C4-2B (cell line): Measurements from ENCODE around the gene MYL2.

ENCODE experiments used
- CTCF ChIP-seq: fragments of 450-650 bp; conservative IDR thresholded peaks from 2 replicates; pipeline ENCODE4 v1.5.1; 2017; ENCODE audit warnings: mild to moderate bottlenecking
- ZFX ChIP-seq: fragments of 450-650 bp; IDR thresholded peaks from 2 replicates; pipeline ENCODE4 v1.6.1; 2017

DNA sequence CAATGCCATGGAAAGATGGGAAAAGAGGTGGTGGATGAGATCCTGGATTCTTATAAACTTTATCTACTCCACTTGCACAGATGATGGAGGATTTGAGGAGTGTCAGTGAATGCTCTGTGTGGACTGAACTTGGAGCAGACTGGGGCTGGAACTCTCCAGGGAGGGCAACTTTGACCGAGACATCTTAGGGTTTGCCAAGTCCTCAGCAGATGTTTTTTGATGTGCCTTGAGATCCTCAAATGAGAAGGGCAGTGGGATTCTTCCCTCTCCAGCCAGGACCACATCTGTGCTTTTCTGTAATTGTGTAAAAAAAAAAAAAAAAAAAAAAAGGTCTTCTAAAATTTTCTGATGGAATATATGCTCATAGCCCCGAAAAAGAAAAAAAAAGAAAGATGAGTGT, 23.0 kb upstream of the MYL2 start:
- TF ChIP-seq CTCF, result no peak
- no peak for TF ChIP-seq ZFX
